Body of pancreas (tissue), 4 donors: Measurements from ENCODE around the gene ASIC2. TPM values are rescaled to one million over a fixed set of nuclear protein-coding genes. Genes with fewer than 3 reads are reported as not detected.
A peak's percentile ranks its signal among the peaks of the same experiment; 100 is the strongest.

Experiments
- ATAC-seq: fragments of 150-250 bp; one replicate; pipeline ENCODE4 v1.9.1; 2016
- DNase-seq, 4 donors: peaks; one replicate each; pipeline ENCODE4 v3.0.0-alpha.2; 2019
- H3K27ac ChIP-seq, 4 donors: fragments of 200-600 bp; sonication (generic); 1 replicate in 3 of 4; 2 replicates in 1 of 4; pipeline versions ENCODE4 v1.5.1 to v1.6.1; 2016 to 2019; ENCODE audit warnings: mild to moderate bottlenecking in 1 of 4, mixed read lengths in 1 of 4, moderate library complexity in 1 of 4
- H3K27me3 ChIP-seq, 2 donors: fragments of 200-600 bp; sonication (generic); one replicate each; pipeline ENCODE4 v1.6.0; 2016; ENCODE audit warnings: mild to moderate bottlenecking in 1 of 2
- H3K36me3 ChIP-seq, 2 donors: fragments of 200-600 bp; sonication (generic); replicated peaks in 1 of 2; 2 replicates each; pipeline ENCODE4 v1.5.1; 2016; ENCODE audit warnings: low read depth in 2 of 2; ENCODE audit not compliant: insufficient read depth in 1 of 2
- H3K4me1 ChIP-seq: fragments of 200-600 bp; sonication (generic); one replicate; pipeline ENCODE4 v1.6.0; 2016
- H3K4me3 ChIP-seq, 2 donors: fragments of 200-600 bp; sonication (generic); 1 replicate in 1 of 2; 2 replicates in 1 of 2; pipeline ENCODE4 v1.5.1; 2016 to 2019
- H3K9me3 ChIP-seq, 3 donors: fragments of 200-600 bp; sonication (generic); 1 replicate in 2 of 3; 2 replicates in 1 of 3; pipeline ENCODE4 v1.5.1; 2016
- CTCF ChIP-seq, 7 experiments: fragments of 450-650 bp in 4 of 7; fragments of 200-600 bp in 3 of 7; sonication (generic) in 3 of 7; IDR thresholded peaks; one replicate each; pipeline ENCODE4 v1.5.1; 2016 to 2019; ENCODE audit warnings: antibody characterized with exemption in 7 of 7
- POLR2A ChIP-seq, 3 donors: fragments of 450-650 bp; IDR thresholded peaks; one replicate each; pipeline ENCODE4 v1.6.1; 2016; ENCODE audit warnings: antibody characterized with exemption in 3 of 3, mild to moderate bottlenecking in 2 of 3
- WGBS, 2 donors: methylation state at CpG; one replicate each; pipeline ENCODE4 v1.1.5; 2017; 5-methylcytosine and 5-hydroxymethylcytosine counted together
- intact Hi-C: fragments of 100-400 bp; cut with DNase I; formaldehyde crosslinking; loops from one replicate; pipeline ENCODE4 v1.15.1; 2023
- total RNA-seq, 2 donors: library from RNA; depleted of rRNA; stranded (reverse); fragments of >200 nt; gene quantifications; one replicate each; pipeline ENCODE4 v1.1.0, GENCODE V29; 2016

Gene ASIC2
- total RNA-seq, 2 donors from 2014 or later, result not detected

GRCh38 chr17:33204156-33204555, 88.9 kb downstream of the ASIC2 start:
- no peak for TF ChIP-seq CTCF (IDR thresholded peaks at IDR 0.05)
- no peak for TF ChIP-seq POLR2A (IDR thresholded peaks at IDR 0.05)
- Histone ChIP-seq H3K36me3 (no peaks in the 10 kb centered on the region), H3K27ac (no peak overlapping the region), H3K4me3 (no peak overlapping the region), H3K27me3 (no peaks in the 10 kb centered on the region), H3K9me3 (no peaks in the 10 kb centered on the region), H3K4me1 (no peaks in the 10 kb centered on the region)
- no peak for DNase-seq
- WGBS, 2 donors, result 63 to 65% methylated on average over 3 of the region's 3 CpGs
- no peak for ATAC-seq
- intact Hi-C loops, result no loop called here

- no peak for TF ChIP-seq CTCF (IDR thresholded peaks at IDR 0.05)
- no peak for TF ChIP-seq POLR2A (IDR thresholded peaks at IDR 0.05)
- Histone ChIP-seq H3K4me3 (no peak overlapping the region), H3K9me3 (no peaks in the 10 kb centered on the region), H3K27ac (no peak overlapping the region), H3K36me3 (no peaks in the 10 kb centered on the region), H3K4me1 (no peaks in the 10 kb centered on the region), H3K27me3 (no peaks in the 10 kb centered on the region)
- no peak for DNase-seq
- intact Hi-C loops, result no loop called here
- 39 to 45% methylated on average over 10 of the region's 10 CpGs for WGBS, 2 donors
- ATAC-seq, result no peak
Measured at GRCh38 chr17:33202796-33203495, 90.1 kb downstream of the ASIC2 start.

DNA sequence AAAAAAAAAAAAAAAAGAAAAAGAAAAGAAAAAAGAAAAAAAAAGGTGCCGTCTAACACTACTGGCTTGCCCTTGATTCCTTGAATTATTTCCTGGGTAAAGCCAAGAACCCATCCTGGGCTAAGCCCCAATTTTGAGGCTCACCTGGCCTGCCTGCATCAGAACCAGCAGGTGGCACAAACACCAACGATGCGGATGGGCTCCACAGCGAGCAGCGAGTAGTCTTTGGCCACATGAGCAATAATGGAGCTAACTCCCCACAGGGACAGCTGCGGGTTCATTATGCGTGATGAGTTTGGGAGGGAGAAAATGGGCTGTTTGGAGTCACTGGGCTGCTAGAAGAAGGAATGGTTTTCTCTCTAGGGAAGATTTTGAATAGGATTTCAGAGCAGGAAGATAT, 91.1 kb downstream of the ASIC2 start:
- no peak overlapping the region for H3K27ac ChIP-seq
- no peaks in the 10 kb centered on the region for H3K9me3 ChIP-seq
- H3K4me3 ChIP-seq, result no peak overlapping the region
- no peaks in the 10 kb centered on the region for H3K4me1 ChIP-seq
- no peaks in the 10 kb centered on the region for H3K27me3 ChIP-seq
- intact Hi-C loops, result no loop called here
- WGBS, 2 donors, result 46 to 51% methylated on average over 7 of the region's 7 CpGs
- H3K36me3 ChIP-seq, result no peaks in the 10 kb centered on the region
- peak in 2 of 7 experiments; percentile 11 to 24 for TF ChIP-seq CTCF (IDR thresholded peaks at IDR 0.05)
- no peak for TF ChIP-seq POLR2A (IDR thresholded peaks at IDR 0.05)
- ATAC-seq, result no peak
- peak in 1 of 4 donors; percentile 5 for DNase-seq

DNA sequence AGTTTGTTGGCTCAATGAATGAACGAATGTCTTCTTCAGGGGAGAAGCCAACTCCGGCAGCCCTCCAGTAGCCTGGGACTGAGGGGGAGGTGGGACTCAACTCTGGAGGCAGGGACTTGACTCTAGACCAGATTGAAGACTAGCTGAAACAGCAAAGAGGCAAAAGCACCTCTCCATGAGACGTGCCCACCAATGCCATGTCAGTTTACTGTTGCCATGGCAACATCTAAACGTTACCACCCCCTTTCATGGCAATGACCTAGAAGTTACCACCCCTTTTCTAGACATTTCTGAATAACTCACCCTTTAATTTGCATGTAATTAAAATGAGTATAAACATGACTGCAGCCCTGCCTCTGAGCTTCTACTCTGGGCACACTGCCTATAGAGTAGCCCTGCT, 91.8 kb downstream of the ASIC2 start:
- WGBS, 2 donors, result 57 to 61% methylated on average over 4 of the region's 4 CpGs
- no peak overlapping the region for H3K4me3 ChIP-seq
- H3K9me3 ChIP-seq, result no peaks in the 10 kb centered on the region
- no peaks in the 10 kb centered on the region for H3K4me1 ChIP-seq
- intact Hi-C loops, result no loop called here
- no peak for DNase-seq
- H3K36me3 ChIP-seq, result no peaks in the 10 kb centered on the region
- H3K27me3 ChIP-seq, result no peaks in the 10 kb centered on the region
- no peak overlapping the region for H3K27ac ChIP-seq
- TF ChIP-seq CTCF (IDR thresholded peaks at IDR 0.05) (no peak), POLR2A (IDR thresholded peaks at IDR 0.05) (no peak)
- no peak for ATAC-seq

- Histone ChIP-seq H3K27ac (no peak overlapping the region), H3K36me3 (no peaks in the 10 kb centered on the region), H3K9me3 (no peaks in the 10 kb centered on the region), H3K27me3 (no peaks in the 10 kb centered on the region), H3K4me1 (no peaks in the 10 kb centered on the region), H3K4me3 (no peak overlapping the region)
- ATAC-seq (no peak), DNase-seq (no peak)
- TF ChIP-seq POLR2A (IDR thresholded peaks at IDR 0.05) (no peak), CTCF (IDR thresholded peaks at IDR 0.05) (no peak)
- 24 to 33% methylated on average over 1 of the region's 1 CpG for WGBS, 2 donors
- intact Hi-C loops, result no loop called here
Measured at GRCh38 chr17:33200587-33200986, 92.5 kb downstream of the ASIC2 start.
